Panc1 (cell line): ENCODE data around the gene IFT80.

ENCODE experiments used
- TF ChIP-seq, protein P1 (sequence below): fragments of 450-650 bp; IDR thresholded peaks from 2 replicates; pipeline ENCODE4 v1.5.1; 2017; ENCODE audit warnings: mild to moderate bottlenecking
- TF ChIP-seq, protein P2 (sequence below), 2 experiments: IDR thresholded peaks; 2 replicates each; pipeline ENCODE4 v1.6.1; 2011 to 2012; ENCODE audit warnings: low read depth in 2 of 2, control low read depth in 1 of 2, low read length in 1 of 2, mild to moderate bottlenecking in 1 of 2, moderate library complexity in 1 of 2; ENCODE audit not compliant: insufficient read depth in 1 of 2

DNA sequence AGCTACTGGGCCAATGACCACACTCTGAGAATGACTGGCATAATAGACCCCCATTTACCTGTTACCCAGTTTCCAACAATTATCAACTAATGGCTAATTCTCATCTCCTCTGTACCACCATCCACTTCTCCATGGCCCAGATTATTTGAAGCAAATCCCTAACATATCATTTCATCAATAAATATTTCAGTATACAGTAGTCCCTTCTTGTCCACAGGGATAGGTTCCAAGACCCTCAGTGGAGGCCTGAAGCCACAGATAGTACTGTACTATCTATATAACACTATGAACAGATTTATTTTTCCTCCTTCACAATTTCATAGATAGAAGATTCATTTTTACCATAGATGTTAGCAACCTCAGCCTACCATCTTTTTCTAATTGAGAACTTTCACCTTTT lies 68.3 kb downstream of the IFT80 start:
- TF ChIP-seq, protein P1, sequence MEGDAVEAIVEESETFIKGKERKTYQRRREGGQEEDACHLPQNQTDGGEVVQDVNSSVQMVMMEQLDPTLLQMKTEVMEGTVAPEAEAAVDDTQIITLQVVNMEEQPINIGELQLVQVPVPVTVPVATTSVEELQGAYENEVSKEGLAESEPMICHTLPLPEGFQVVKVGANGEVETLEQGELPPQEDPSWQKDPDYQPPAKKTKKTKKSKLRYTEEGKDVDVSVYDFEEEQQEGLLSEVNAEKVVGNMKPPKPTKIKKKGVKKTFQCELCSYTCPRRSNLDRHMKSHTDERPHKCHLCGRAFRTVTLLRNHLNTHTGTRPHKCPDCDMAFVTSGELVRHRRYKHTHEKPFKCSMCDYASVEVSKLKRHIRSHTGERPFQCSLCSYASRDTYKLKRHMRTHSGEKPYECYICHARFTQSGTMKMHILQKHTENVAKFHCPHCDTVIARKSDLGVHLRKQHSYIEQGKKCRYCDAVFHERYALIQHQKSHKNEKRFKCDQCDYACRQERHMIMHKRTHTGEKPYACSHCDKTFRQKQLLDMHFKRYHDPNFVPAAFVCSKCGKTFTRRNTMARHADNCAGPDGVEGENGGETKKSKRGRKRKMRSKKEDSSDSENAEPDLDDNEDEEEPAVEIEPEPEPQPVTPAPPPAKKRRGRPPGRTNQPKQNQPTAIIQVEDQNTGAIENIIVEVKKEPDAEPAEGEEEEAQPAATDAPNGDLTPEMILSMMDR = no peak
- TF ChIP-seq, protein P2, sequence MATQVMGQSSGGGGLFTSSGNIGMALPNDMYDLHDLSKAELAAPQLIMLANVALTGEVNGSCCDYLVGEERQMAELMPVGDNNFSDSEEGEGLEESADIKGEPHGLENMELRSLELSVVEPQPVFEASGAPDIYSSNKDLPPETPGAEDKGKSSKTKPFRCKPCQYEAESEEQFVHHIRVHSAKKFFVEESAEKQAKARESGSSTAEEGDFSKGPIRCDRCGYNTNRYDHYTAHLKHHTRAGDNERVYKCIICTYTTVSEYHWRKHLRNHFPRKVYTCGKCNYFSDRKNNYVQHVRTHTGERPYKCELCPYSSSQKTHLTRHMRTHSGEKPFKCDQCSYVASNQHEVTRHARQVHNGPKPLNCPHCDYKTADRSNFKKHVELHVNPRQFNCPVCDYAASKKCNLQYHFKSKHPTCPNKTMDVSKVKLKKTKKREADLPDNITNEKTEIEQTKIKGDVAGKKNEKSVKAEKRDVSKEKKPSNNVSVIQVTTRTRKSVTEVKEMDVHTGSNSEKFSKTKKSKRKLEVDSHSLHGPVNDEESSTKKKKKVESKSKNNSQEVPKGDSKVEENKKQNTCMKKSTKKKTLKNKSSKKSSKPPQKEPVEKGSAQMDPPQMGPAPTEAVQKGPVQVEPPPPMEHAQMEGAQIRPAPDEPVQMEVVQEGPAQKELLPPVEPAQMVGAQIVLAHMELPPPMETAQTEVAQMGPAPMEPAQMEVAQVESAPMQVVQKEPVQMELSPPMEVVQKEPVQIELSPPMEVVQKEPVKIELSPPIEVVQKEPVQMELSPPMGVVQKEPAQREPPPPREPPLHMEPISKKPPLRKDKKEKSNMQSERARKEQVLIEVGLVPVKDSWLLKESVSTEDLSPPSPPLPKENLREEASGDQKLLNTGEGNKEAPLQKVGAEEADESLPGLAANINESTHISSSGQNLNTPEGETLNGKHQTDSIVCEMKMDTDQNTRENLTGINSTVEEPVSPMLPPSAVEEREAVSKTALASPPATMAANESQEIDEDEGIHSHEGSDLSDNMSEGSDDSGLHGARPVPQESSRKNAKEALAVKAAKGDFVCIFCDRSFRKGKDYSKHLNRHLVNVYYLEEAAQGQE (IDR thresholded peaks at IDR 0.05; ENCODE audit: insufficient read depth in 1 of 2, low read depth in 2 of 2, low read length in 1 of 2) = no peak
